ENCODE measurements around the gene EPN3.
A peak's percentile ranks its signal among the peaks of the same experiment; 100 is the strongest.

EPN3 gene

GRCh38 chr17:50508573-50509460, 23.7 kb upstream of the EPN3 start:
- no peak for DNase-seq (ENCODE audit: low read depth in 2 of 2)
- H3K4me3 ChIP-seq (replicated peaks in 1 of 2; ENCODE audit: low read depth in 2 of 2, low read length in 2 of 2): peak overlapping the region; percentile 35 to 55
- TF ChIP-seq CTCF (IDR thresholded peaks at IDR 0.05; ENCODE audit: low read depth, low read length): no peak

GRCh38 chr17:50511058-50511457, 21.5 kb upstream of the EPN3 start:
- peak in 1 of 2 donors; percentile 45 for DNase-seq (ENCODE audit: low read depth in 2 of 2)
- no peak overlapping the region for H3K4me3 ChIP-seq (replicated peaks in 1 of 2; ENCODE audit: low read depth in 2 of 2, low read length in 2 of 2)
- no peak for TF ChIP-seq CTCF (IDR thresholded peaks at IDR 0.05; ENCODE audit: low read depth, low read length)

- H3K4me3 ChIP-seq (replicated peaks in 1 of 2; ENCODE audit: low read depth in 2 of 2, low read length in 2 of 2): no peak overlapping the region
- DNase-seq (ENCODE audit: low read depth in 2 of 2): no peak
- TF ChIP-seq CTCF (IDR thresholded peaks at IDR 0.05; ENCODE audit: low read depth, low read length): no peak
Observed at GRCh38 chr17:50513495-50513894, 19.0 kb upstream of the EPN3 start.

GRCh38 chr17:50514388-50514787, 18.1 kb upstream of the EPN3 start:
- no peak overlapping the region for H3K4me3 ChIP-seq (replicated peaks in 1 of 2; ENCODE audit: low read depth in 2 of 2, low read length in 2 of 2)
- no peak for DNase-seq (ENCODE audit: low read depth in 2 of 2)
- TF ChIP-seq CTCF (IDR thresholded peaks at IDR 0.05; ENCODE audit: low read depth, low read length): no peak

- H3K4me3 ChIP-seq (replicated peaks in 1 of 2; ENCODE audit: low read depth in 2 of 2, low read length in 2 of 2): no peak overlapping the region
- TF ChIP-seq CTCF (IDR thresholded peaks at IDR 0.05; ENCODE audit: low read depth, low read length): no peak
- peak; percentile 69 to 80 for DNase-seq (ENCODE audit: low read depth in 2 of 2)
Observed at GRCh38 chr17:50514936-50515702, 17.4 kb upstream of the EPN3 start.

GRCh38 chr17:50517011-50517410, 15.5 kb upstream of the EPN3 start:
- no peak for TF ChIP-seq CTCF (IDR thresholded peaks at IDR 0.05; ENCODE audit: low read depth, low read length)
- DNase-seq (ENCODE audit: low read depth in 2 of 2): no peak
- no peak overlapping the region for H3K4me3 ChIP-seq (replicated peaks in 1 of 2; ENCODE audit: low read depth in 2 of 2, low read length in 2 of 2)
